ENCODE results near the gene AKT3. TPM values are rescaled to one million over a fixed set of nuclear protein-coding genes. Genes with fewer than 3 reads are reported as not detected.

AKT3 gene
- total and polyA plus RNA-seq, 2 of the 8 experiments (the other 6 are each of a cell fraction or from before 2014, with no cell fraction given): 6.0 to 36.4 TPM

GRCh38 chr1:243834130-243834529 is 15.9 kb downstream of the AKT3 start:
- Histone ChIP-seq H2BK15ac (ENCODE audit: low read length) (no peak overlapping the region), H3K79me2 (ENCODE audit: control insufficient read depth in 1 of 2, insufficient read depth in 2 of 2, low read length in 2 of 2) (peaks cover 0 to 2% of the 10 kb centered on the region in 2 experiments; a peak in 1 of 4 replicates), H3K4ac (replicated peaks; ENCODE audit: insufficient read length, low read depth, low read length) (no peak overlapping the region), H3K18ac (ENCODE audit: extremely low read depth, low read length) (no peak overlapping the region), H3K56ac (replicated peaks; ENCODE audit: insufficient read length, low read depth, low read length) (no peak overlapping the region), H3K14ac (ENCODE audit: insufficient read length) (no peak overlapping the region), H3K4me3 (ENCODE audit: extremely low read depth in 1 of 4, insufficient read depth in 2 of 4, low read depth in 3 of 4, low read length in 4 of 4) (no peak overlapping the region), H3K4me1 (replicated peaks in 1 of 4; ENCODE audit: control insufficient read depth in 3 of 4, insufficient read depth in 4 of 4, low read length in 3 of 4) (no peaks in the 10 kb centered on the region), H2BK120ac (replicated peaks; ENCODE audit: low read depth, low read length) (no peak overlapping the region), H3K23ac (ENCODE audit: insufficient read length) (no peak overlapping the region), H4K91ac (replicated peaks; ENCODE audit: insufficient read length, low read length) (no peak overlapping the region), H3K23me2 (ENCODE audit: low read depth, low read length) (no peaks in the 10 kb centered on the region), H4K20me1 (replicated peaks in 1 of 2; ENCODE audit: control insufficient read depth in 1 of 2, insufficient read depth in 2 of 2, low read length in 2 of 2) (no peaks in the 10 kb centered on the region), H3K27ac (ENCODE audit: low read depth, low read length) (no peak overlapping the region), H3K9ac (replicated peaks in 1 of 4; ENCODE audit: extremely low read depth in 1 of 4, low read depth in 3 of 4, low read length in 3 of 4) (no peak overlapping the region), H4K8ac (ENCODE audit: extremely low read depth, insufficient read depth, low read length) (no peak overlapping the region), H3K27me3 (replicated peaks in 1 of 4; ENCODE audit: control insufficient read depth in 3 of 4, extremely low read depth in 1 of 4, insufficient read depth in 3 of 4, low read length in 3 of 4) (no peaks in the 10 kb centered on the region), H2AK5ac (ENCODE audit: low read depth, low read length) (no peak overlapping the region), H3K9me3 (ENCODE audit: insufficient read depth in 2 of 2, low read depth in 1 of 2, low read length in 1 of 2) (peaks cover 0 to 3% of the 10 kb centered on the region in 2 experiments; a peak in 2 of 4 replicates), H3K4me2 (ENCODE audit: insufficient read depth in 1 of 2, low read depth in 2 of 2, low read length in 2 of 2) (no peak overlapping the region), H2BK20ac (ENCODE audit: low read length) (no peak overlapping the region), H2BK5ac (ENCODE audit: low read depth, low read length) (no peak overlapping the region), H2AFZ (ENCODE audit: low read length) (no peak overlapping the region), H3K79me1 (ENCODE audit: low read depth, low read length) (no peaks in the 10 kb centered on the region; the same call in 1 of the 2 replicates), H4K5ac (ENCODE audit: insufficient read length, low read depth, low read length) (no peak overlapping the region), H2BK12ac (ENCODE audit: low read depth, low read length) (no peak overlapping the region), H3K36me3 (ENCODE audit: control insufficient read depth in 2 of 4, insufficient read depth in 4 of 4, low read length in 3 of 4) (peaks cover 0 to 3% (median 1%) of the 10 kb centered on the region in 4 experiments; a peak in 3 of 8 replicates)
- ChIA-PET POLR2A (ENCODE audit: partially characterized antibody) (no interaction called here), CTCF (ENCODE audit: partially characterized antibody) (interaction anchor here (0.6 kb wide), 1 partner anchor 270 kb away, joined by 3 read pairs; no protein-coding TSS in a partner anchor)
- DNase-seq (ENCODE audit: low read depth in 1 of 2, low spot score in 2 of 2) (no peak), FAIRE-seq (no peak)
- no peak for TF ChIP-seq HDAC2 (IDR thresholded peaks at IDR 0.05; ENCODE audit: borderline replicate concordance in 1 of 2, low read depth in 2 of 2, low read length in 2 of 2)
- no peak for TF ChIP-seq SP4 (IDR thresholded peaks at IDR 0.05; ENCODE audit: low read length)
- TF ChIP-seq CHD2 (IDR thresholded peaks at IDR 0.05; ENCODE audit: low read length): no peak
- no peak for TF ChIP-seq ATF2 (IDR thresholded peaks at IDR 0.05; ENCODE audit: low read length)
- no peak for TF ChIP-seq SIX5 (IDR thresholded peaks at IDR 0.05; ENCODE audit: low read depth, low read length)
- WGBS, 2 experiments (ENCODE audit: extremely low coverage in 1 of 2, insufficient coverage in 1 of 2, insufficient read length in 1 of 2, insufficient replicate concordance in 2 of 2, low coverage in 1 of 2, low lambda C conversion rate in 2 of 2, missing lambda C conversion rate in 1 of 2): 93% methylated on average over 4 of the region's 4 CpGs; no CpG with 5 or more reads in 1 of the 2 experiments

All from H1 (cell line).